Right atrium auricular region (tissue), 2 donors: Measurements from ENCODE around the gene KCNJ4. TPM values are rescaled to one million over a fixed set of nuclear protein-coding genes. Genes with fewer than 3 reads are reported as not detected.
A peak's percentile ranks its signal among the peaks of the same experiment; 100 is the strongest.

Experiments
- DNase-seq: peaks from one replicate; pipeline ENCODE4 v3.0.0-alpha.2; 2019; ENCODE audit warnings: low spot score
- H3K27ac ChIP-seq, 2 donors: fragments of 200-600 bp; sonication (generic); 1 replicate in 1 of 2; 2 replicates in 1 of 2; pipeline ENCODE4 v1.5.1; 2016 to 2019
- H3K27me3 ChIP-seq, 2 donors: fragments of 200-600 bp; sonication (generic); one replicate each; pipeline versions ENCODE4 v1.5.1 to v1.6.0; 2017 to 2019
- H3K36me3 ChIP-seq: fragments of 200-600 bp; sonication (generic); one replicate; pipeline ENCODE4 v1.5.1; 2016
- H3K4me1 ChIP-seq, 2 donors: fragments of 200-600 bp; sonication (generic); one replicate each; pipeline versions ENCODE4 v1.5.1 to v1.6.0; 2017 to 2019
- H3K4me3 ChIP-seq, 2 donors: fragments of 200-600 bp; sonication (generic); 1 replicate in 1 of 2; 2 replicates in 1 of 2; pipeline ENCODE4 v1.5.1; 2017 to 2019; ENCODE audit warnings: mild to moderate bottlenecking in 1 of 2, moderate library complexity in 1 of 2
- H3K9me3 ChIP-seq, 2 donors: fragments of 200-600 bp; sonication (generic); one replicate each; pipeline ENCODE4 v1.5.1; 2019
- CTCF ChIP-seq, 2 donors: fragments of 200-600 bp; sonication (generic); IDR thresholded peaks; one replicate each; pipeline ENCODE4 v1.5.1; 2019; ENCODE audit warnings: antibody characterized with exemption in 2 of 2
- total RNA-seq, 2 donors: library from RNA; depleted of rRNA; stranded (reverse); fragments of >200 nt; gene quantifications; one replicate each; pipeline ENCODE4 v1.1.0, GENCODE V29; 2016

KCNJ4 gene
- total RNA-seq, 2 donors from 2014 or later: 7.0 to 36.7 TPM

DNA sequence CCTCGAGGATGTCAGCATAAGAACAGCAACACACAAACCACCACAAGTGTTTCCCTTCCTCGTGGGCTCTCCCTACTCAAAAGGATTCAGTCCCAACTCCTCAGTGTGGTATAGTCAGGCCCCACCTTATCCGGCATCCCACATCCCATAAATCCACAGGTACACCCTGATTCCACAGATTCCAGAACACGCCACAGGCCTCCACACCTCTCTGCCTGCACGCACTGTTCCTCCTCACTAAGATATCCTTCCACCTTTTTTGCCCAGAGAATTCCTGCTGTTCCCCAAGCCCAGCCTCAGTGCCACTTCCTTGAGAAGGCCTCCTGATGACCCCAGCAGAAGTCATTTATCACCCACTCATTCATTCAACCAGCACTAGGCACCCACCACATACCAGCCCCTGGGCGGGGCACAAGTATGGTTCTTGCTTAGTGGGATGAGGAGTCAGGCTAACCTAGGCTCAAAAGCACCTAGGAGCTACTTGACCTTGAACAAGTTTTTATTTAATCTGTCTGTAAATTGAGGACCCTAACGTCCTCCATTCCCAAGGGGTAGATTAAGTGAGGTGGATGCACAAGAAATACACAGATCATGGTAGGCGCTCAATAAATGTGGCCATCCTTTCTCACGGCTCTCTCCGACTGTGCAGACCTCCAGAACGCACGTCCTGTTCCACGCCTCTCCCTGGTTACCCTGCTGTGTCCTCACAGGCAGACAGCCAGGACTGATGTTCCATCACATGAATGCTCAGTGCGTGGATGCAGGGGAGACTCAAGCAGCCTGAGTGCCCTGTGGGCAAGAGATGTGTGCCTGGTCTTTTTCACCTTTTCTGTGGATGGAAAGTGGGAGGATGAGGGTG, 2.1 kb upstream of the KCNJ4 start:
- peaks cover 4 to 42% of the 10 kb centered on the region in 2 donors for H3K4me1 ChIP-seq
- no peak for DNase-seq
- no peak for TF ChIP-seq CTCF (IDR thresholded peaks at IDR 0.05)
- peak overlapping the region; percentile 75 to 88 for H3K27ac ChIP-seq
- no peaks in the 10 kb centered on the region for H3K36me3 ChIP-seq
- H3K27me3 ChIP-seq: no peaks in the 10 kb centered on the region
- no peaks in the 10 kb centered on the region for H3K9me3 ChIP-seq
- no peak overlapping the region for H3K4me3 ChIP-seq

- peak overlapping the region; percentile 75 to 88 for H3K27ac ChIP-seq
- H3K4me1 ChIP-seq: peaks cover 4 to 42% of the 10 kb centered on the region in 2 donors
- no peaks in the 10 kb centered on the region for H3K9me3 ChIP-seq
- TF ChIP-seq CTCF (IDR thresholded peaks at IDR 0.05): no peak
- no peaks in the 10 kb centered on the region for H3K27me3 ChIP-seq
- H3K4me3 ChIP-seq: peak overlapping the region; percentile 62 to 66
- H3K36me3 ChIP-seq: no peaks in the 10 kb centered on the region
- DNase-seq: no peak
Measured at GRCh38 chr22:38456272-38456835, 1.4 kb upstream of the KCNJ4 start.

DNA sequence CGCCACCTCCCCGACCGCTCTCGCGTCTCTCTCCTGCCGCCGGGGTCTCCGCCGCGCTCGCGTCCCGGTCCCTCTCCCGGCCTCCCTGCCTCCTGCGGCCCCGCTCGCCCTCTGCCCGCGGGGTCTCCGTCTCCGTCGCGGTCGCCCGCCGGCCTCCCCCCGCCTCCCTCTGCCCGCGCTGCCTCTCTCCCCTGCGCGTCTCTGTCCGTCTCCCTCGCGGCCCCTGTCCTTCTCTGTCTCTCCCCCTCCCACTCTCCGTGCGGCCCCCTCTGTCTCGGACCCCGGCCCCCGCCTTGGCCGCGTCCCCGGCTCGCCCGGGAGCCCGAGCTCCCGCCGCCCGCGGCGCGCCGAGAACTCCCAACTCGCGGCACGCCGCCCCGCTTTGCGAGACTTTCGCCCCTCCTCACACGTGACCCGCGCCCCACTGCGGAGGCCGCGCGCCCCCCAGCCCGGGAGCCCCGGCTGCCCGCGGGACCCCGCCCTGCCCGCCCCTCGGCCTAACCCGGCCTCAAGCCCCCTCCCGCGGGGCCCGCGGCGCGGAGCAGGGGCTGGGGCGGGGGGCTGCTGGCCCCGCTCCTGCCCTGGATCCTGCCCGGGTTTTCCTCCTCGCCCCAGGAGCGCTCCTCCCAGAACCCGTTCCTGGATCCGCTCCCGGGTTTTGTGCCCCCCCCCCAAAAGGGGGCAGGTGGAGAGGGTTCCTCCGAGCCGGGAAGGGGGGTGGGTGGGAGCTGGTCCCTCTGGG, 702 bp upstream of the KCNJ4 start:
- peak overlapping the region; percentile 75 to 88 for H3K27ac ChIP-seq
- DNase-seq: no peak
- peak overlapping the region; percentile 62 to 66 for H3K4me3 ChIP-seq
- no peak for TF ChIP-seq CTCF (IDR thresholded peaks at IDR 0.05)
- H3K36me3 ChIP-seq: no peaks in the 10 kb centered on the region
- no peaks in the 10 kb centered on the region for H3K27me3 ChIP-seq
- peaks cover 4 to 42% of the 10 kb centered on the region in 2 donors for H3K4me1 ChIP-seq
- no peaks in the 10 kb centered on the region for H3K9me3 ChIP-seq

DNA sequence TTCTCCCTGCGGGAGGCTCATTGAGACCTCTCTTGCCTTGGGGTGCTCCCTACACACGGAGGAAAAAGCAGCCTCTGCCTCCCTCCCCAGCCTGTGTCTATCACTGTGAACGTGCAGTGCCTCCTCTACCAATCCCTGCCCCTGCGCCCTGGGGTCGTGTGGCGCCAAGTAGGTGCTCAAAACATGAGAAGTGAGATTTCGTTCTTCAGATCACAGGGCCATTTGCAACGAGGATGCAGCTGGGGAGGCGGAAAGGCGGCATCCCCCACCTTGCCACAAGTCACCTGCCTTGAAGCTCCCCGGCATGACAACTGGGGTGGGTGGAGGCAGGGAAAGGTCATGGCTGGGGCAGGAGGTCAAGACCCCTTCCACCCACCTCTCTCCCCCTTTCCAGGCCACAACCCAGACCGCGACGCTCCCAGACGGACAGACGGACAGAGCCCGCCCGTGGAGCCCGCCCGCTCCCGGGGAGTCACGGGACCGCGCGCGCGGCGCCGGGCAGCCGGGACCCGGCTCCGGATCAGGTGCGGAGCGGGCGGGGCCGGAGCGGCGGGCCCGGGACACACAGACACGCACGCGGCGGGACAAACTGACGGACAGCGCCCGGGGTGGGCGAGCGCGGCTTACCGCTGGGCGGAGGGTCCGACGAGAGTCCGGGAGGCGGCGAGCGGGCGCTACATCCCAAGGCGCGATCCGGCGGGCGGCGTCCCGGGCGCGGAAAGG, 485 bp downstream of the KCNJ4 start:
- Histone ChIP-seq H3K9me3 (no peaks in the 10 kb centered on the region), H3K36me3 (no peaks in the 10 kb centered on the region), H3K27ac (peak overlapping the region; percentile 77 to 91), H3K4me1 (peaks cover 4 to 52% of the 10 kb centered on the region in 2 donors), H3K27me3 (no peaks in the 10 kb centered on the region), H3K4me3 (peak overlapping the region; percentile 62 to 66)
- no peak for TF ChIP-seq CTCF (IDR thresholded peaks at IDR 0.05)
- no peak for DNase-seq

DNA sequence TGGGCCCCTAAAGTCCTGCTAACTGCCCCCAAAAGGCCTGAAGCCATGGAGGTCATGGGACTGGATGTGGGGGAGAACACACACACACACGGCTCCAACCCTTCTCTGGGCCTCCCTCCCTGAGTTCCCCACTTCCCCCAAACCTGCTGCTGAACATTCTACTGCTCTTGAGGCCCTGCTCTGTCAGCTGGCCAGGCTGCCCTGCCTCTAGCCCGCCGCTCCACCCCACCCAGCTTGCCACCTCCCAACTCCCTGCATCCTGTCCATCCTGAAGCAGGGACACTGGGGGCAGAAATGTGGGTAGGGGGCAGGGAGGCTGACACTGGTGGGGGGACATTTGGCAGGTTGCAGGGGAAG, 1.0 kb downstream of the KCNJ4 start:
- no peak for TF ChIP-seq CTCF (IDR thresholded peaks at IDR 0.05)
- H3K9me3 ChIP-seq: no peaks in the 10 kb centered on the region
- peak overlapping the region; percentile 77 to 91 for H3K27ac ChIP-seq
- H3K27me3 ChIP-seq: no peaks in the 10 kb centered on the region
- H3K36me3 ChIP-seq: no peaks in the 10 kb centered on the region
- H3K4me1 ChIP-seq: peaks cover 4 to 58% of the 10 kb centered on the region in 2 donors
- DNase-seq: no peak
- H3K4me3 ChIP-seq: peak overlapping the region in 1 of 2 donors; percentile 62
